ENCODE measurements around the gene TSSK2.

Gene TSSK2

DNA sequence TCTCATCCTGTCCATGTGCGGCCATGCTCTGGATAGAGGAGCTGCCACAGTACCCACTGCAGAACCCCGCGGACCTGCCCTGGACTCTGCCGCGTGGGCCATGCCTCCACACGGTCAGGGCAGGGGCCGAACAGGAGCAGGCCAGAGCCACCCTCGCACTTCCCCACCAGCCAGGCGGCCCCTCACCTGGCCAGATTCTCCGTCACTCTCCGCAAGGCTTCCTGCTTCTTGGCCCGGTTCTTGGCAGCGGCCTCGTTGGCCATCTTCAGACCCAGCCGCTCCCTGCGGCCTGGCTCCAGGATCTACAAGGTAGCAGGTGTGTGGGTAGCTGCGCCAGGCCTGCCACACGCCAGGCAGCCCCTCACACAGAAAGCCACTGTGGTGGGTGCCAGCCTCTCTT lies 3.8 kb downstream of the TSSK2 start:
- DNase-seq = no peak
- H3K36me3 ChIP-seq = peaks cover 56% of the 10 kb centered on the region
- TF ChIP-seq, protein P1, sequence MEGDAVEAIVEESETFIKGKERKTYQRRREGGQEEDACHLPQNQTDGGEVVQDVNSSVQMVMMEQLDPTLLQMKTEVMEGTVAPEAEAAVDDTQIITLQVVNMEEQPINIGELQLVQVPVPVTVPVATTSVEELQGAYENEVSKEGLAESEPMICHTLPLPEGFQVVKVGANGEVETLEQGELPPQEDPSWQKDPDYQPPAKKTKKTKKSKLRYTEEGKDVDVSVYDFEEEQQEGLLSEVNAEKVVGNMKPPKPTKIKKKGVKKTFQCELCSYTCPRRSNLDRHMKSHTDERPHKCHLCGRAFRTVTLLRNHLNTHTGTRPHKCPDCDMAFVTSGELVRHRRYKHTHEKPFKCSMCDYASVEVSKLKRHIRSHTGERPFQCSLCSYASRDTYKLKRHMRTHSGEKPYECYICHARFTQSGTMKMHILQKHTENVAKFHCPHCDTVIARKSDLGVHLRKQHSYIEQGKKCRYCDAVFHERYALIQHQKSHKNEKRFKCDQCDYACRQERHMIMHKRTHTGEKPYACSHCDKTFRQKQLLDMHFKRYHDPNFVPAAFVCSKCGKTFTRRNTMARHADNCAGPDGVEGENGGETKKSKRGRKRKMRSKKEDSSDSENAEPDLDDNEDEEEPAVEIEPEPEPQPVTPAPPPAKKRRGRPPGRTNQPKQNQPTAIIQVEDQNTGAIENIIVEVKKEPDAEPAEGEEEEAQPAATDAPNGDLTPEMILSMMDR (IDR thresholded peaks at IDR 0.05; ENCODE audit: low read depth, low read length) = no peak
- no peak overlapping the region for H3K4me3 ChIP-seq (ENCODE audit: low read depth, low read length)
- H3K27me3 ChIP-seq = no peaks in the 10 kb centered on the region
- H3K9me3 ChIP-seq = no peaks in the 10 kb centered on the region
- H3K4me1 ChIP-seq = no peaks in the 10 kb centered on the region

DNA sequence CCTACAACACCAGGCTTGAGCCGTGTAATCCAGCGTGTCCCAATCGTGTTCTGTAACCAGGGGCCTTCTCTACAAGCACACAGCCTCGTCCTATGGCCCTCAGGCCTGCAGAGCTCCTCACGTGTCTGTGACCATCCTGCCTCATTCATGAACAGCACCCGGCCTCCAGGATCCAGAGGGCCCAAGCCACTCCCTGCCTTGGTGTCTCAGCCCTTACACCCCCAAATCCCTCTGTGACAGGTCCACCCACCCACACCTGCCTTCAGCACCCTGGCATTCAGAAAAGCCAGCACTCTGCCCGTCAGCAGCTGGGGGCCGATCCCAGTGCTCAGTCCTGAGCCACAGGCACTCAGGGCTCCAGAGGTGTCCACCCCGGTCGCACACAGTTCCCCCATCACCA lies 5.8 kb downstream of the TSSK2 start:
- peaks cover 70% of the 10 kb centered on the region for H3K36me3 ChIP-seq
- no peaks in the 10 kb centered on the region for H3K9me3 ChIP-seq
- no peaks in the 10 kb centered on the region for H3K4me1 ChIP-seq
- TF ChIP-seq, protein P1 (IDR thresholded peaks at IDR 0.05; ENCODE audit: low read depth, low read length) = no peak
- no peak overlapping the region for H3K4me3 ChIP-seq (ENCODE audit: low read depth, low read length)
- H3K27me3 ChIP-seq = no peaks in the 10 kb centered on the region
- no peak for DNase-seq

DNA sequence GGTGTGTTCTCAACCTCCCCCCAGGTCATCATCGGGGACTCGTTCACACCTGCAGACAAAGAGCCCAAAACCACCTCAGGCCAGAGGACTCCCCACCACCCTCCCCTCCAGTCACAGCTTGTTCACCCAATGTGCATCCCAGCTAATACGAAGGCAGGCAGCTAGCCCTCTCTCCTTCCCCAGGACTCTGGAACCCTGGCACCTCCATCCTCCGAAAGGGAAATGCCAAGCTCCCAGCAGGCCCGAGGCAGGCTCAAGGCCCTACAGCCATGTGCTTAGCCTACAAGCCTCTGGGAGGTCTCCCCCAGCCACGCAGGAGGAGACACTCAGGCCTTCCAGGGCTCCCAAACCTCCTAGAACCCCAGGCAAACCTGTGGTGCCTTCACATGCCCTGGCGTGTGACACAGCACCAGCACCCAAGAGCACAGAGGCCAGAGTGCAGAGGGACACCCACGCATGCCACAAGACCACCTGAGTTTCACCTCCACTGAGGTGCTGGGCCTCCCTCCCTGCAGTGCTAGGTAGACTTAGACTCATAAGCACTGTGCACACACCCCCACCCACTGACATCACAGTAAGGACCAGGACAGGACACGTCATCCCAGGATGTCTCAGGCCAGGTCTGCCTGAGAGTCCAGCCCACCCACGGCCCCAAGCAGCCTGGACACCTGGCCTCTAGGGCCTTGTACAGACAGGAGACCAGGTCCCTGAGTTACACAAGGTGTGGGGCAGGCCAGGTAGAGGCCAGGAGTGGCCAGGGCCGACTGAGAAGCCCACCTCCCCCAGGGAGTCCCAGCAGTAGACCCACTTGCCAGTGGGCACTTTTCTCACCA lies 6.5 kb downstream of the TSSK2 start:
- TF ChIP-seq, protein P1 (IDR thresholded peaks at IDR 0.05; ENCODE audit: low read depth, low read length) = no peak
- DNase-seq = no peak
- H3K9me3 ChIP-seq = no peaks in the 10 kb centered on the region
- no peaks in the 10 kb centered on the region for H3K27me3 ChIP-seq
- no peak overlapping the region for H3K4me3 ChIP-seq (ENCODE audit: low read depth, low read length)
- H3K36me3 ChIP-seq = peaks cover 77% of the 10 kb centered on the region
- H3K4me1 ChIP-seq = no peaks in the 10 kb centered on the region

DNA sequence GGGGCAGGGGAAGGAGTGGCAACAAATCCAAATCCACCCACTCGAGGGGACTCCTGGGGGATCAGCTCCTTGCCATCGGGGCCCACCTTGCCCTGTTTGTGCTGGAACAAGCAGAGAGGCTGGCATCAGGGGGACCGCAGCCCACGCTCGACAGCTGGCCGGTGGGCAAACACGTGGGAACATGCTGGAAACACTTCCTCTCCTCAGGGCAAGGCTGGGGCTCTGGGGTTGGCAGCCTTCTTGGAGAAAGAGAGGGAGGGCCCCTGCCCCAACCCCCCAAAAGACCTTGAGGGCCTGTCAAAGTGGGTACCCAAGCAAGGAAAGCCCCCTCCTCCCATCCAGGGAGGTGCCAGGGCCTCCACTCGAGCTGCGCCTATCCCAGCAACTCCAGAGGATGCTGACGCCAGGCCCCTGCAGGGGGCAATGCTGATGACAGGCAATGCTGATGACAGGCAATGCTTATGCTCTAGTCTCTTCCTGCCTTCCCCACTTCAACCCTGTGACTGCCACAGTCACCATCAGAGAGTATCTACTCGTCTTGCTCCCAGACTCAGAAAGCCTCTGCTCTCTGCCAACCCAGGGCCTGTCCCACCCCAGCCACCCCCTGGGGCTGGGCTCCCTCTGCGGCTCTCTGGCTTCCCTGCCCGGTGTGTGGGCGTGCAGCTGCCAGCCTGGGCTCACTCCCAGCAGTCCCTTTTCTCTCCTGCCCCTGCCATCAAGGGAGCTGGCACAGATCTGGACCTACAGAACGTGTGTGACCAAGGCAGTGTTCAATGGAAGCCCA lies 7.3 kb downstream of the TSSK2 start:
- H3K36me3 ChIP-seq = peaks cover 75% of the 10 kb centered on the region

DNA sequence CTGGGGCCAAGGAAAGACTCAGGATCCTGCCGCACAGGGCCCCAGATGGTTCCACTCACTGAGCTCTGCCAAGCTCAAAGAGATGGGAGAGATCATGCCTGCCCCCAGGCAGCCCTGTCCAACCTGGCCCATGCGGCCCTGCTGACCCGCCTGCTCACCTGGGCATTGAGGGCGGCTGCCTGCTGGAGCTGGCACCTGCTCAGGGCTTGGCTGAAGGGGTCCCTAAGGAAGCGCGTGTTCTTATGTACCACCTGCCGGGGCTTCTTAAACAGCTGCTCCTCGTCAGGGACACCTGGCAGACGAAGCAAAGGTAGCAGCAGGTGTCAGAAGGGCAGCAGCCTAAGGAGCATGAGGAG lies 7.9 kb downstream of the TSSK2 start:
- H3K36me3 ChIP-seq = peaks cover 69% of the 10 kb centered on the region
- no peak for DNase-seq
- H3K9me3 ChIP-seq = no peaks in the 10 kb centered on the region
- H3K4me1 ChIP-seq = no peaks in the 10 kb centered on the region
- TF ChIP-seq, protein P1 (IDR thresholded peaks at IDR 0.05; ENCODE audit: low read depth, low read length) = no peak
- no peaks in the 10 kb centered on the region for H3K27me3 ChIP-seq
- no peak overlapping the region for H3K4me3 ChIP-seq (ENCODE audit: low read depth, low read length)

More for the DNA sequence above, 7.3 kb downstream of the TSSK2 start:
- Histone ChIP-seq H3K9me3 (no peaks in the 10 kb centered on the region), H3K4me3 (ENCODE audit: low read depth, low read length) (no peak overlapping the region), H3K4me1 (no peaks in the 10 kb centered on the region), H3K27me3 (no peaks in the 10 kb centered on the region)
- TF ChIP-seq, protein P1 (IDR thresholded peaks at IDR 0.05; ENCODE audit: low read depth, low read length) = 0 out of 2 replicates have a peak, but pooled peaks have one; percentile 20
- no peak for DNase-seq

DNA sequence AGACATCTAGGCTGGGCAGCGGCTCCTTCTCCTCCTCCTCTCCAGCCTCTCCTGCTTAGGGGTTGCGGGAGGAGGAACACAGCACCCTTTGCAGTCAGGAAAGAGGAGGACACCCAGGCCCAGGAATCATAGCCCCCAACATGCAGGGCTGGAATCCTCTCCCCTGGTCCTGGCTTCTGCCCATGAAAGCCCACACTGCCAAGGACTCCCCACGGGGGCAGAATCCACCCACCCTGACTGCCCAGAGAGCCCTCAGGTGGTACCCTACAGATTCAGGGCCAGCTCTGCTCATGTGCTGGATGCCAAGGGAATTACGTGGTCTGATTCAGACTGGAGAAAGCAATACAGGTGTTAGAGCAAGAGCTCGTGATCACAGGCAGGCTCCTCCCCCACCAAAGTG lies 8.9 kb downstream of the TSSK2 start:
- TF ChIP-seq, protein P1 (IDR thresholded peaks at IDR 0.05; ENCODE audit: low read depth, low read length) = no peak
- Histone ChIP-seq H3K36me3 (peaks cover 60% of the 10 kb centered on the region), H3K9me3 (no peaks in the 10 kb centered on the region), H3K4me1 (no peaks in the 10 kb centered on the region), H3K4me3 (ENCODE audit: low read depth, low read length) (no peak overlapping the region), H3K27me3 (no peaks in the 10 kb centered on the region)
- DNase-seq = no peak

Measured in BE2C (cell line).